ENCODE measurements around the gene APC2. TPM values are rescaled to one million over a fixed set of nuclear protein-coding genes. Genes with fewer than 3 reads are reported as not detected.

APC2 gene
- total RNA-seq, 2 experiments from 2014 or later, result 0.09 to 0.14 TPM

GRCh38 chr19:1460033-1460995 is 10.4 kb downstream of the APC2 start:
- intact Hi-C loops (cut with DNase I, micrococcal nuclease), result no loop called here
- Mint-ChIP-seq H3K9me3 (ENCODE audit: low read depth) (no peaks in the 10 kb centered on the region), H3K27ac (no peak overlapping the region), H3K4me1 (peaks cover 9% of the 10 kb centered on the region), H3K36me3 (ENCODE audit: low read depth) (no peaks in the 10 kb centered on the region), H3K4me3 (no peak overlapping the region), H3K27me3 (peaks cover 16% of the 10 kb centered on the region)
- CTCF ChIA-PET, result no interaction called here
- ATAC-seq, result no peak
- POLR2A ChIA-PET, result no interaction called here
- no peak for DNase-seq

GRCh38 chr19:1461862-1462261 is 11.9 kb downstream of the APC2 start:
- Mint-ChIP-seq H3K27ac (no peak overlapping the region), H3K9me3 (ENCODE audit: low read depth) (no peaks in the 10 kb centered on the region), H3K4me3 (no peak overlapping the region), H3K36me3 (ENCODE audit: low read depth) (no peaks in the 10 kb centered on the region), H3K4me1 (peaks cover 3% of the 10 kb centered on the region), H3K27me3 (peaks cover 12% of the 10 kb centered on the region)
- ATAC-seq (no peak), DNase-seq (no peak)
- ChIA-PET CTCF (no interaction called here), POLR2A (interaction anchor here (0.7 kb wide), 1 partner anchor 384 kb away, joined by 4 read pairs; no protein-coding TSS in a partner anchor)
- intact Hi-C loops (cut with DNase I, micrococcal nuclease), result no loop called here

GRCh38 chr19:1465191-1466016 is 15.5 kb downstream of the APC2 start:
- H3K9me3 Mint-ChIP-seq (ENCODE audit: low read depth), result no peaks in the 10 kb centered on the region
- peaks cover 3% of the 10 kb centered on the region for H3K4me1 Mint-ChIP-seq
- no peak for ATAC-seq
- H3K27me3 Mint-ChIP-seq, result peaks cover 3% of the 10 kb centered on the region
- no peak overlapping the region for H3K27ac Mint-ChIP-seq
- CTCF ChIA-PET, result interaction anchor here (0.6 to 3.4 kb wide), 3 partner anchors 13 to 287 kb away, joined by 3 to 17 read pairs (median 3); no protein-coding TSS in a partner anchor
- intact Hi-C loops (cut with DNase I, micrococcal nuclease), result loop anchor here in 1 of 2 experiments (5.0 kb wide), 1 partner anchor 297 kb away; no protein-coding TSS in a partner anchor
- DNase-seq, result peak; percentile 63
- H3K36me3 Mint-ChIP-seq (ENCODE audit: low read depth), result no peaks in the 10 kb centered on the region
- no peak overlapping the region for H3K4me3 Mint-ChIP-seq
- POLR2A ChIA-PET, result no interaction called here

GRCh38 chr19:1466018-1466460 is 16.1 kb downstream of the APC2 start:
- intact Hi-C loops (cut with DNase I, micrococcal nuclease), result loop anchor here in 1 of 2 experiments (5.0 kb wide), 1 partner anchor 296 kb away; no protein-coding TSS in a partner anchor
- H3K4me1 Mint-ChIP-seq, result peaks cover 3% of the 10 kb centered on the region
- H3K27ac Mint-ChIP-seq, result no peak overlapping the region
- peaks cover 3% of the 10 kb centered on the region for H3K27me3 Mint-ChIP-seq
- H3K4me3 Mint-ChIP-seq, result no peak overlapping the region
- ChIA-PET CTCF (interaction anchor here (1.0 to 3.4 kb wide), 2 partner anchors 13 to 21 kb away, joined by 3 to 17 read pairs; no protein-coding TSS in a partner anchor), POLR2A (interaction anchor here (1.5 kb wide), 1 partner anchor 10 kb away, joined by 6 read pairs; no protein-coding TSS in a partner anchor)
- no peak for DNase-seq
- no peaks in the 10 kb centered on the region for H3K9me3 Mint-ChIP-seq (ENCODE audit: low read depth)
- H3K36me3 Mint-ChIP-seq (ENCODE audit: low read depth), result no peaks in the 10 kb centered on the region
- ATAC-seq, result no peak

GRCh38 chr19:1466461-1467214 is 16.7 kb downstream of the APC2 start:
- H3K36me3 Mint-ChIP-seq (ENCODE audit: low read depth), result no peaks in the 10 kb centered on the region
- POLR2A ChIA-PET, result interaction anchor here (0.6 to 1.5 kb wide), 2 partner anchors 11 to 621 kb away, joined by 3 to 6 read pairs; no protein-coding TSS in a partner anchor
- H3K9me3 Mint-ChIP-seq (ENCODE audit: low read depth), result no peaks in the 10 kb centered on the region
- CTCF ChIA-PET, result interaction anchor here (3.4 kb wide), 1 partner anchor 22 kb away, joined by 17 read pairs; no protein-coding TSS in a partner anchor
- intact Hi-C loops (cut with DNase I, micrococcal nuclease), result loop anchor here in 1 of 2 experiments (5.0 kb wide), 1 partner anchor 296 kb away; no protein-coding TSS in a partner anchor
- no peak for ATAC-seq
- DNase-seq, result no peak
- no peak overlapping the region for H3K4me3 Mint-ChIP-seq
- H3K27ac Mint-ChIP-seq, result no peak overlapping the region
- H3K4me1 Mint-ChIP-seq, result peaks cover 5% of the 10 kb centered on the region
- peaks cover 3% of the 10 kb centered on the region for H3K27me3 Mint-ChIP-seq

GRCh38 chr19:1467215-1467489 is 17.2 kb downstream of the APC2 start:
- CTCF ChIA-PET, result interaction anchor here (3.4 kb wide), 1 partner anchor 23 kb away, joined by 17 read pairs; no protein-coding TSS in a partner anchor
- DNase-seq (no peak), ATAC-seq (no peak)
- POLR2A ChIA-PET, result interaction anchor here (1.5 kb wide), 1 partner anchor 12 kb away, joined by 6 read pairs; no protein-coding TSS in a partner anchor
- H3K36me3 Mint-ChIP-seq (ENCODE audit: low read depth), result no peaks in the 10 kb centered on the region
- no peak overlapping the region for H3K27ac Mint-ChIP-seq
- peaks cover 5% of the 10 kb centered on the region for H3K4me1 Mint-ChIP-seq
- no peak overlapping the region for H3K4me3 Mint-ChIP-seq
- peaks cover 3% of the 10 kb centered on the region for H3K27me3 Mint-ChIP-seq
- intact Hi-C loops (cut with DNase I, micrococcal nuclease), result loop anchor here in 1 of 2 experiments (5.0 kb wide), 1 partner anchor 295 kb away; no protein-coding TSS in a partner anchor
- H3K9me3 Mint-ChIP-seq (ENCODE audit: low read depth), result no peaks in the 10 kb centered on the region

- H3K4me1 Mint-ChIP-seq, result peaks cover 5% of the 10 kb centered on the region
- intact Hi-C loops (cut with DNase I, micrococcal nuclease), result loop anchor here (2.0 to 5.0 kb wide), 2 partner anchors 281 to 295 kb away; no protein-coding TSS in a partner anchor
- no peak overlapping the region for H3K4me3 Mint-ChIP-seq
- peaks cover 3% of the 10 kb centered on the region for H3K27me3 Mint-ChIP-seq
- no peaks in the 10 kb centered on the region for H3K9me3 Mint-ChIP-seq (ENCODE audit: low read depth)
- no peaks in the 10 kb centered on the region for H3K36me3 Mint-ChIP-seq (ENCODE audit: low read depth)
- ATAC-seq (no peak), DNase-seq (no peak)
- ChIA-PET POLR2A (interaction anchor here (1.5 kb wide), 1 partner anchor 12 kb away, joined by 6 read pairs; no protein-coding TSS in a partner anchor), CTCF (interaction anchor here (3.4 kb wide), 1 partner anchor 23 kb away, joined by 17 read pairs; no protein-coding TSS in a partner anchor)
- H3K27ac Mint-ChIP-seq, result no peak overlapping the region
Measured at GRCh38 chr19:1467490-1468273, 17.8 kb downstream of the APC2 start.

- no peak for DNase-seq
- Mint-ChIP-seq H3K4me3 (peak overlapping the region; percentile 21), H3K4me1 (peaks cover 5% of the 10 kb centered on the region), H3K9me3 (ENCODE audit: low read depth) (no peaks in the 10 kb centered on the region), H3K36me3 (ENCODE audit: low read depth) (no peaks in the 10 kb centered on the region), H3K27me3 (peaks cover 3% of the 10 kb centered on the region), H3K27ac (no peak overlapping the region)
- intact Hi-C loops (cut with DNase I, micrococcal nuclease), result loop anchor here (2.0 to 5.0 kb wide), 2 partner anchors 280 to 294 kb away; no protein-coding TSS in a partner anchor
- ATAC-seq, result no peak
- CTCF ChIA-PET, result interaction anchor here (0.6 to 3.4 kb wide), 3 partner anchors 10 to 321 kb away, joined by 3 to 17 read pairs (median 3); no protein-coding TSS in a partner anchor
- POLR2A ChIA-PET, result no interaction called here
Measured at GRCh38 chr19:1468274-1468820, 18.4 kb downstream of the APC2 start.

- Mint-ChIP-seq H3K4me1 (peaks cover 5% of the 10 kb centered on the region), H3K27me3 (peaks cover 3% of the 10 kb centered on the region), H3K36me3 (ENCODE audit: low read depth) (no peaks in the 10 kb centered on the region), H3K27ac (no peak overlapping the region), H3K4me3 (no peak overlapping the region), H3K9me3 (ENCODE audit: low read depth) (no peaks in the 10 kb centered on the region)
- peak; percentile 68 for DNase-seq
- ChIA-PET POLR2A (no interaction called here), CTCF (interaction anchor here (0.6 to 1.2 kb wide), 3 partner anchors 11 to 321 kb away, joined by 3 read pairs; no protein-coding TSS in a partner anchor)
- ATAC-seq, result peak; percentile 5
- intact Hi-C loops (cut with DNase I, micrococcal nuclease), result loop anchor here (2.0 to 5.0 kb wide), 2 partner anchors 280 to 293 kb away; no protein-coding TSS in a partner anchor
Measured at GRCh38 chr19:1468821-1469254, 18.9 kb downstream of the APC2 start.
